ENCODE results near the gene DUT. TPM values are rescaled to one million over a fixed set of nuclear protein-coding genes. Genes with fewer than 3 reads are reported as not detected.
A peak's percentile ranks its signal among the peaks of the same experiment; 100 is the strongest.

Gene DUT
- total RNA-seq, 2 experiments from 2014 or later: 137 to 329 TPM

DNA sequence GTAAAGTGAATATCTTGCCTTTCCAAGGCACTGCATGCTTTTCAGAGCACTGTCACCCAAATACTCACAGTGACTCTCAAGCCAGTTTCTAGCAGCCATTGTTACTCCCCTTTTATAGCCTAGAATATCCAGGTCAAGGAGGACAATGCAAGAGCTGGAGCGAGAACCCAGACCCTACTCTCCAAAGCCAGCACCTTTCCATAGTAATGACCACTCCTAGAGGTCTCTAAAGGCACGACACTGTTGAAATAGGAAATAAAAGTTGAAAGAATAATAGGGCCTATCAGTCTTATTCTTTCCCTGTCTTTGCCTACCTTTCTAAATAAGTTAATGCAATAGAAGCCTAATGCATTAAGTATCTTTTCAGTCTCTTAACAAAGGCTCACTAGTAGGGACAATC is 33.6 kb upstream of the DUT start:
- H3K4me1 ChIP-seq (ENCODE audit: insufficient read depth, low read length, poor library complexity, severe bottlenecking): no peaks in the 10 kb centered on the region
- H3K4me2 ChIP-seq (ENCODE audit: low read length): no peak overlapping the region
- H3K36me3 ChIP-seq (ENCODE audit: insufficient read depth, low read length): no peaks in the 10 kb centered on the region
- no peak overlapping the region for H3K27ac ChIP-seq (ENCODE audit: low read depth, low read length, poor library complexity, severe bottlenecking)
- no peak for DNase-seq (ENCODE audit: low spot score)
- H3K9me3 ChIP-seq (ENCODE audit: low read length): no peaks in the 10 kb centered on the region
- BruUV-seq (replicated peaks): no TSS peak
- no peak overlapping the region for H3K4me3 ChIP-seq (ENCODE audit: low read depth, low read length, poor library complexity, severe bottlenecking)
- no peak for TF ChIP-seq EZH2phosphoT487 (IDR thresholded peaks at IDR 0.05; ENCODE audit: borderline replicate concordance, low read depth, low read length)
- no peaks in the 10 kb centered on the region for H3K79me2 ChIP-seq (ENCODE audit: insufficient read depth, low read depth, low read length)
- intact Hi-C loops (cut with micrococcal nuclease; ENCODE audit: unreplicated experiment): no loop called here
- H3K9me2 ChIP-seq (ENCODE audit: insufficient read depth, low read length): no peaks in the 10 kb centered on the region
- ChIA-PET CTCF (ENCODE audit: unreplicated experiment) (no interaction called here), POLR2A (no interaction called here)
- no peak overlapping the region for H2AFZ ChIP-seq (ENCODE audit: low read length)
- H4K20me1 ChIP-seq (ENCODE audit: insufficient read depth, low read length): no peaks in the 10 kb centered on the region

DNA sequence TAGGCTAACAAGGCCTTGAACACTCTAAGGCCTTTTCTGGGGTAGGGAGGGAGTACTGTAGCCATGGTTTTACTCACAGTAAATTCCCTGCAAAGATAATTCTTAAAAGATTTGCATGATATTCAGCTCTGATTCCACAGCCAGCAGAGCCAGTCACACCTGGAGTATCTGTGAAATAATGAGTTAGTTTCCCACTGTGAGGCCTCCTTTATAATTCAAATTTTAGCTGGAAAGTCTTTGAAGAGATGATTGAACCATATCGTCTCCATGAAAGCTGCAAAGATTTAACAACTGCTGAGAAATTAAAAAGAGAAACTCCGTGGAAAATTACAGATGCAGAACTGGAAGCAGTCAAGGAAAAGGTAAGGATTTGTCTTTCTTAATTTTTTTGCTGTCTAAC is 32.3 kb upstream of the DUT start:
- Histone ChIP-seq H3K4me3 (ENCODE audit: low read depth, low read length, poor library complexity, severe bottlenecking) (no peak overlapping the region), H3K79me2 (ENCODE audit: insufficient read depth, low read depth, low read length) (no peaks in the 10 kb centered on the region), H2AFZ (ENCODE audit: low read length) (no peak overlapping the region), H4K20me1 (ENCODE audit: insufficient read depth, low read length) (no peaks in the 10 kb centered on the region), H3K9me3 (ENCODE audit: low read length) (no peaks in the 10 kb centered on the region), H3K4me2 (ENCODE audit: low read length) (no peak overlapping the region), H3K36me3 (ENCODE audit: insufficient read depth, low read length) (no peaks in the 10 kb centered on the region), H3K4me1 (ENCODE audit: insufficient read depth, low read length, poor library complexity, severe bottlenecking) (no peaks in the 10 kb centered on the region), H3K27ac (ENCODE audit: low read depth, low read length, poor library complexity, severe bottlenecking) (no peak overlapping the region), H3K9me2 (ENCODE audit: insufficient read depth, low read length) (no peaks in the 10 kb centered on the region)
- no peak for DNase-seq (ENCODE audit: low spot score)
- intact Hi-C loops (cut with micrococcal nuclease; ENCODE audit: unreplicated experiment): no loop called here
- TF ChIP-seq, protein P1, sequence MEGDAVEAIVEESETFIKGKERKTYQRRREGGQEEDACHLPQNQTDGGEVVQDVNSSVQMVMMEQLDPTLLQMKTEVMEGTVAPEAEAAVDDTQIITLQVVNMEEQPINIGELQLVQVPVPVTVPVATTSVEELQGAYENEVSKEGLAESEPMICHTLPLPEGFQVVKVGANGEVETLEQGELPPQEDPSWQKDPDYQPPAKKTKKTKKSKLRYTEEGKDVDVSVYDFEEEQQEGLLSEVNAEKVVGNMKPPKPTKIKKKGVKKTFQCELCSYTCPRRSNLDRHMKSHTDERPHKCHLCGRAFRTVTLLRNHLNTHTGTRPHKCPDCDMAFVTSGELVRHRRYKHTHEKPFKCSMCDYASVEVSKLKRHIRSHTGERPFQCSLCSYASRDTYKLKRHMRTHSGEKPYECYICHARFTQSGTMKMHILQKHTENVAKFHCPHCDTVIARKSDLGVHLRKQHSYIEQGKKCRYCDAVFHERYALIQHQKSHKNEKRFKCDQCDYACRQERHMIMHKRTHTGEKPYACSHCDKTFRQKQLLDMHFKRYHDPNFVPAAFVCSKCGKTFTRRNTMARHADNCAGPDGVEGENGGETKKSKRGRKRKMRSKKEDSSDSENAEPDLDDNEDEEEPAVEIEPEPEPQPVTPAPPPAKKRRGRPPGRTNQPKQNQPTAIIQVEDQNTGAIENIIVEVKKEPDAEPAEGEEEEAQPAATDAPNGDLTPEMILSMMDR (conservative IDR thresholded peaks at IDR 0.05; ENCODE audit: low read length): no peak
- no peak for TF ChIP-seq EZH2phosphoT487 (IDR thresholded peaks at IDR 0.05; ENCODE audit: borderline replicate concordance, low read depth, low read length)
- CTCF ChIA-PET (ENCODE audit: unreplicated experiment): no interaction called here
- no TSS peak for BruUV-seq (replicated peaks)
- POLR2A ChIA-PET: interaction anchor here (0.7 kb wide), 1 partner anchor 9 kb away, joined by 3 read pairs; no protein-coding TSS in a partner anchor

DNA sequence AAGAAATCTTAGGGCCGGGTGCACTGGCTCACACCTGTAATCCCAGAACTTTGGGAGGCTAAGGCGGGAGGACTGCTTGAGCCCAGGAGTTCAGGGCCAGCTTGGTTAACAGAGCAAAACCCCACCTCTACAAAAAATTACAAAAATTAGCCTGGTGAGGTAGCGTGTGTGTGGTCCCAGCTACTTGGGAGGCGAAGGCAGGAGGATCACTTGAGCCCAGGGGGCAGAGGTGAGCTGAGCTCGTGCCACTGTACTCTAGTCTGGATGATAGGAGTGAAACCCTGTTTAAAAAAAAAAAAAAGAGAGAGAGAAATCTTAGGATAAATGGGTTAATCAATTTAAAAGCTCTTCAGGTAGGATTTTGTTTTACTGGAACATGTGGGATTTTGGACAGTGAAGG is 31.2 kb upstream of the DUT start:
- H3K27ac ChIP-seq (ENCODE audit: low read depth, low read length, poor library complexity, severe bottlenecking): no peak overlapping the region
- no peak overlapping the region for H3K4me2 ChIP-seq (ENCODE audit: low read length)
- H3K79me2 ChIP-seq (ENCODE audit: insufficient read depth, low read depth, low read length): no peaks in the 10 kb centered on the region
- no peaks in the 10 kb centered on the region for H3K4me1 ChIP-seq (ENCODE audit: insufficient read depth, low read length, poor library complexity, severe bottlenecking)
- intact Hi-C loops (cut with micrococcal nuclease; ENCODE audit: unreplicated experiment): no loop called here
- no peak overlapping the region for H3K4me3 ChIP-seq (ENCODE audit: low read depth, low read length, poor library complexity, severe bottlenecking)
- H3K36me3 ChIP-seq (ENCODE audit: insufficient read depth, low read length): no peaks in the 10 kb centered on the region
- DNase-seq (ENCODE audit: low spot score): no peak
- no peaks in the 10 kb centered on the region for H3K9me3 ChIP-seq (ENCODE audit: low read length)
- TF ChIP-seq, protein P1 (conservative IDR thresholded peaks at IDR 0.05; ENCODE audit: low read length): 0 out of 2 replicates have a peak, but pooled peaks have one; percentile 17
- TF ChIP-seq EZH2phosphoT487 (IDR thresholded peaks at IDR 0.05; ENCODE audit: borderline replicate concordance, low read depth, low read length): no peak
- BruUV-seq (replicated peaks): no TSS peak
- CTCF ChIA-PET (ENCODE audit: unreplicated experiment): no interaction called here
- H2AFZ ChIP-seq (ENCODE audit: low read length): no peak overlapping the region
- POLR2A ChIA-PET: no interaction called here
- no peaks in the 10 kb centered on the region for H3K9me2 ChIP-seq (ENCODE audit: insufficient read depth, low read length)
- no peaks in the 10 kb centered on the region for H4K20me1 ChIP-seq (ENCODE audit: insufficient read depth, low read length)
